ENCODE data around the gene C11orf21. TPM values are rescaled to one million over a fixed set of nuclear protein-coding genes. Genes with fewer than 3 reads are reported as not detected.

Gene C11orf21
- total and polyA plus RNA-seq, 10 of the 15 experiments (the other 5 are each of a cell fraction or from before 2014, with no cell fraction given), result 0.04 to 0.26 (median 0.11) TPM; not detected in 7

DNA sequence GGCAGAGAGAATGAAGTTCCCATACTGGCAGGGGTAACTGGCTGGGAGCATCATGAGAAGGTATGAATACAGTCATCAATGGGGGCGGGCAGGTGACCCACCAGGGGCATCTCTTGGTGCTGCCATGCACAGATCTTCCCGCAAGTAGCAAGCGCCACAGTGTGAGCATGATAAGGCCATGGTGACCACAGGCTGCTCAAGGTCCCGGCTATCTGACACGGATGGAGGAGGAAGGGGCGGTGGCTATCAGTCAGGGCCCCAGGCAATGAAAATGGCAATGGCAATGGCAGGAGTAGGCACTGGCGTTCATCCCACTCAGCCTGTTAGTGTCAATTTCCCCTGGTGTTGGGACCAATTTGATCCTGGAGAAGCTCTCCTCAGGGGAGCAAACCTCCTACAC is 53.0 kb downstream of the C11orf21 start:
- ATAC-seq (no peak), FAIRE-seq (no peak), DNase-seq (ENCODE audit: low read depth, low spot score) (no peak)
- WGBS (ENCODE audit: insufficient coverage, insufficient replicate concordance, low lambda C conversion rate, missing lambda C conversion rate), result 31% methylated on average over 7 of the region's 7 CpGs
- no TSS peak for BruUV-seq (replicated peaks)
- intact Hi-C loops (cut with micrococcal nuclease; ENCODE audit: unreplicated experiment) (no loop called here), in situ Hi-C loops (cut with MboI) (no loop called here)
- no peaks in the 10 kb centered on the region for H3K79me2 ChIP-seq (ENCODE audit: control insufficient read depth, insufficient read depth, low read length)
- H3K9me3 ChIP-seq (replicated peaks; ENCODE audit: control insufficient read depth, insufficient read depth, low read length), result no peaks in the 10 kb centered on the region
- H3K36me3 ChIP-seq (ENCODE audit: control insufficient read depth in 2 of 2, insufficient read depth in 2 of 2, low read length in 1 of 2), result no peaks in the 10 kb centered on the region
- ChIA-PET RAD21 (ENCODE audit: unreplicated experiment) (no interaction called here), SMC1A (ENCODE audit: uncharacterized antibody, unreplicated experiment) (no interaction called here), CTCF (interaction anchor here (0.6 to 1.2 kb wide), 2 partner anchors 30 to 55 kb away, joined by 3 to 4 read pairs; no protein-coding TSS in a partner anchor), POLR2A (interaction anchor here (0.6 kb wide), 1 partner anchor 44 kb away, joined by 4 read pairs; no protein-coding TSS in a partner anchor)
- no peak overlapping the region for H3K4me2 ChIP-seq (ENCODE audit: control insufficient read depth, insufficient read depth)
- no peak overlapping the region for H2AFZ ChIP-seq (ENCODE audit: control insufficient read depth, low read depth, low read length)
- H3K9ac ChIP-seq (ENCODE audit: control insufficient read depth, insufficient read depth, low read length), result no peak overlapping the region
- TF ChIP-seq NFIC (IDR thresholded peaks at IDR 0.05; ENCODE audit: low read depth, low read length), result no peak
- no peak for TF ChIP-seq ZNF384 (IDR thresholded peaks at IDR 0.05; ENCODE audit: borderline replicate concordance, low read depth, low read length)
- TF ChIP-seq BMI1 (IDR thresholded peaks at IDR 0.05; ENCODE audit: borderline replicate concordance), result no peak
- no peak for TF ChIP-seq EZH2 (IDR thresholded peaks at IDR 0.05; ENCODE audit: borderline replicate concordance, control insufficient read depth, low read depth, low read length)
- no peak for TF ChIP-seq PAX5 (IDR thresholded peaks at IDR 0.05; ENCODE audit: borderline replicate concordance, low read depth, low read length)
- TF ChIP-seq FOXM1 (IDR thresholded peaks at IDR 0.05; ENCODE audit: low read depth, low read length), result no peak
- no peak for TF ChIP-seq SUZ12 (IDR thresholded peaks at IDR 0.05; ENCODE audit: unreplicated experiment)
- TF ChIP-seq BHLHE40 (IDR thresholded peaks at IDR 0.05; ENCODE audit: borderline replicate concordance in 1 of 2, low read depth in 2 of 2, low read length in 1 of 2), result no peak
- TF ChIP-seq, protein P1, sequence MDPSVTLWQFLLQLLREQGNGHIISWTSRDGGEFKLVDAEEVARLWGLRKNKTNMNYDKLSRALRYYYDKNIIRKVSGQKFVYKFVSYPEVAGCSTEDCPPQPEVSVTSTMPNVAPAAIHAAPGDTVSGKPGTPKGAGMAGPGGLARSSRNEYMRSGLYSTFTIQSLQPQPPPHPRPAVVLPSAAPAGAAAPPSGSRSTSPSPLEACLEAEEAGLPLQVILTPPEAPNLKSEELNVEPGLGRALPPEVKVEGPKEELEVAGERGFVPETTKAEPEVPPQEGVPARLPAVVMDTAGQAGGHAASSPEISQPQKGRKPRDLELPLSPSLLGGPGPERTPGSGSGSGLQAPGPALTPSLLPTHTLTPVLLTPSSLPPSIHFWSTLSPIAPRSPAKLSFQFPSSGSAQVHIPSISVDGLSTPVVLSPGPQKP (IDR thresholded peaks at IDR 0.05; ENCODE audit: low read depth, low read length), result no peak
- no peak for TF ChIP-seq NFYA (IDR thresholded peaks at IDR 0.05; ENCODE audit: borderline replicate concordance, low read depth, low read length)
- TF ChIP-seq POU2F2 (IDR thresholded peaks at IDR 0.05; ENCODE audit: borderline replicate concordance, low read depth, low read length), result no peak
- no peak for TF ChIP-seq CBX5 (IDR thresholded peaks at IDR 0.05; ENCODE audit: low read depth)
- TF ChIP-seq CREM (IDR thresholded peaks at IDR 0.05; ENCODE audit: low read depth), result no peak
- no peak for TF ChIP-seq CREB1 (IDR thresholded peaks at IDR 0.05; ENCODE audit: low read depth)
- TF ChIP-seq, protein P2, sequence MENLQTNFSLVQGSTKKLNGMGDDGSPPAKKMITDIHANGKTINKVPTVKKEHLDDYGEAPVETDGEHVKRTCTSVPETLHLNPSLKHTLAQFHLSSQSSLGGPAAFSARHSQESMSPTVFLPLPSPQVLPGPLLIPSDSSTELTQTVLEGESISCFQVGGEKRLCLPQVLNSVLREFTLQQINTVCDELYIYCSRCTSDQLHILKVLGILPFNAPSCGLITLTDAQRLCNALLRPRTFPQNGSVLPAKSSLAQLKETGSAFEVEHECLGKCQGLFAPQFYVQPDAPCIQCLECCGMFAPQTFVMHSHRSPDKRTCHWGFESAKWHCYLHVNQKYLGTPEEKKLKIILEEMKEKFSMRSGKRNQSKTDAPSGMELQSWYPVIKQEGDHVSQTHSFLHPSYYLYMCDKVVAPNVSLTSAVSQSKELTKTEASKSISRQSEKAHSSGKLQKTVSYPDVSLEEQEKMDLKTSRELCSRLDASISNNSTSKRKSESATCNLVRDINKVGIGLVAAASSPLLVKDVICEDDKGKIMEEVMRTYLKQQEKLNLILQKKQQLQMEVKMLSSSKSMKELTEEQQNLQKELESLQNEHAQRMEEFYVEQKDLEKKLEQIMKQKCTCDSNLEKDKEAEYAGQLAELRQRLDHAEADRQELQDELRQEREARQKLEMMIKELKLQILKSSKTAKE (IDR thresholded peaks at IDR 0.05; ENCODE audit: low read depth, poor library complexity, severe bottlenecking), result no peak
- TF ChIP-seq SMAD5 (IDR thresholded peaks at IDR 0.05; ENCODE audit: low read depth), result no peak
- no peak overlapping the region for H3K4me3 ChIP-seq
- H3K27me3 ChIP-seq (replicated peaks in 1 of 2; ENCODE audit: control insufficient read depth in 2 of 2, insufficient read depth in 2 of 2, low read length in 1 of 2), result no peaks in the 10 kb centered on the region; a peak in 2 of 4 replicates
- H4K20me1 ChIP-seq (ENCODE audit: control insufficient read depth, insufficient read depth), result no peaks in the 10 kb centered on the region
- no peaks in the 10 kb centered on the region for H3K4me1 ChIP-seq (ENCODE audit: control insufficient read depth, insufficient read depth, low read length)
- H3K27ac ChIP-seq (ENCODE audit: control insufficient read depth, insufficient read depth), result no peak overlapping the region
